Measurements from ENCODE around the gene ATP7B.
"Not testable (repeated sequence)": the region's sequence is repeated elsewhere in the genome, so short reads cannot be mapped to it uniquely, and the experiment has no call there.

ATP7B gene

GRCh38 chr13:52006523-52007245, 4.6 kb downstream of the ATP7B start:
- DNase-seq (ENCODE audit: low spot score) = no peak
- FAIRE-seq = no peak

GRCh38 chr13:52005841-52006522, 5.3 kb downstream of the ATP7B start:
- no peak for FAIRE-seq
- no peak for DNase-seq (ENCODE audit: low spot score)

GRCh38 chr13:52004511-52005170, 6.6 kb downstream of the ATP7B start:
- no peak for DNase-seq (ENCODE audit: low spot score)
- FAIRE-seq = no peak

GRCh38 chr13:52003541-52003940, 7.7 kb downstream of the ATP7B start:
- FAIRE-seq = no peak
- no peak for DNase-seq (ENCODE audit: low spot score)

- FAIRE-seq (no peak), DNase-seq (ENCODE audit: low spot score) (no peak)
These were observed 8.9 kb downstream of the ATP7B start for GRCh38 chr13:52002361-52002760.

GRCh38 chr13:52001120-52001731, 10.0 kb downstream of the ATP7B start:
- peak; percentile 33 for DNase-seq (ENCODE audit: low spot score)
- FAIRE-seq = no peak

GRCh38 chr13:51999921-52000320, 11.3 kb downstream of the ATP7B start:
- FAIRE-seq (no peak), DNase-seq (ENCODE audit: low spot score) (no peak)

GRCh38 chr13:51999510-51999911, 11.7 kb downstream of the ATP7B start:
- no peak for FAIRE-seq
- no peak for DNase-seq (ENCODE audit: low spot score)

- no peak for FAIRE-seq
These were observed 12.3 kb downstream of the ATP7B start for GRCh38 chr13:51998723-51999509.

GRCh38 chr13:51997641-51998330, 13.5 kb downstream of the ATP7B start:
- DNase-seq (ENCODE audit: low spot score) (no peak), FAIRE-seq (no peak)

More at GRCh38 chr13:51998723-51999509, 12.3 kb downstream of the ATP7B start:
- no peak for DNase-seq (ENCODE audit: low spot score)

- DNase-seq (ENCODE audit: low spot score) (no peak), FAIRE-seq (no peak)
These were observed 14.1 kb downstream of the ATP7B start for GRCh38 chr13:51997186-51997585.

- DNase-seq (ENCODE audit: low spot score) (no peak), FAIRE-seq (no peak)
These were observed 14.6 kb downstream of the ATP7B start for GRCh38 chr13:51996641-51997040.

- FAIRE-seq = no peak
- DNase-seq (ENCODE audit: low spot score) = no peak
These were observed 15.3 kb downstream of the ATP7B start for GRCh38 chr13:51995677-51996551.

GRCh38 chr13:51993713-51994112, 17.5 kb downstream of the ATP7B start:
- DNase-seq (ENCODE audit: low spot score) = no peak
- FAIRE-seq = no peak

GRCh38 chr13:51988988-51989618, 22.1 kb downstream of the ATP7B start:
- no peak for DNase-seq (ENCODE audit: low spot score)
- no peak for FAIRE-seq

GRCh38 chr13:51984904-51985303, 26.3 kb downstream of the ATP7B start:
- not testable (repeated sequence) for DNase-seq (ENCODE audit: low spot score); FAIRE-seq

GRCh38 chr13:51983292-51983691, 28.0 kb downstream of the ATP7B start:
- not testable (repeated sequence) for FAIRE-seq; DNase-seq (ENCODE audit: low spot score)

GRCh38 chr13:51981355-51981754, 29.9 kb downstream of the ATP7B start:
- FAIRE-seq (no peak), DNase-seq (ENCODE audit: low spot score) (no peak)

- DNase-seq (ENCODE audit: low spot score) = no peak
- no peak for FAIRE-seq
These were observed 30.3 kb downstream of the ATP7B start for GRCh38 chr13:51980908-51981307.
